HFF-Myc (cell line): ENCODE results near the gene NEK10.

ENCODE experiments used
- DNase-seq: peaks from one replicate; pipeline ENCODE4 v3.0.0-alpha.2; 2011; ENCODE audit warnings: low read depth; ENCODE audit errors: extremely low read depth
- H3K4me3 ChIP-seq: replicated peaks from 2 replicates; pipeline ENCODE4 v1.5.1; 2011; ENCODE audit warnings: low read depth, mild to moderate bottlenecking, control low read depth, low read length
- TF ChIP-seq, protein P1 (sequence below): IDR thresholded peaks from 2 replicates; pipeline ENCODE4 v1.5.1; 2012; ENCODE audit warnings: mild to moderate bottlenecking, low read depth, low read length, control low read depth; ENCODE audit errors: missing control alignments

NEK10 gene

DNA sequence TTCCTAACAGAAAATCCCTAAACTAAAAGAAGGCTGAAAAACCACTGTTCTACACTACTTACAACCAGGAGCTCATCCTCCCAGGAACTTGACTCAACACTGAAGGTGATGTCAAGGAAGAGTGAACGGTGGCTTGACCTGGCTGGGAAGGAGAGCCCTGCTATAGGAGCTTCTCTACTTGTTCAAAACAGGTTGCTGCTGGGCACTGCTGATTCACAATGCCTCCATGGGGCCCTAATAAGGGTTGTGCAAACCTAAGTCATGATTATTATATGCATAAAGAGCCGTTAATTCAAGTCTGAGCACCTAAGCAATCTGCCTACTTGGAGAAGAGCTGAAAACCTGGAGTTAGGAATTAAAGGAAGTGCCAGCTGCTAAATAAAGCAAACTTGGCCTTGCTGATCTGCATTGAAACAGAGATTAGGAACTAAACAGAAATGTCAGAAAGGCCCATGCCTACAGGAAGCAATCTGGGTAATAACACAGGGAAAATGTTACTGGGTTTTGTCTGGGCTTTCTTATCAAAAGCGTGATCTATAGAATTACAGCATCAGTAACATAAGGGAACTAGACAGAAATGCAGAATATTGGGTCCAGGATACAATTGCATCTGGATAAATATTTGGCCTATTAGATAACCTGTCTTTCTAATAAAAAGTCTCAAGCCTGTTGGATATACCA, 243.2 kb downstream of the NEK10 start:
- no peak overlapping the region for H3K4me3 ChIP-seq
- TF ChIP-seq, protein P1, sequence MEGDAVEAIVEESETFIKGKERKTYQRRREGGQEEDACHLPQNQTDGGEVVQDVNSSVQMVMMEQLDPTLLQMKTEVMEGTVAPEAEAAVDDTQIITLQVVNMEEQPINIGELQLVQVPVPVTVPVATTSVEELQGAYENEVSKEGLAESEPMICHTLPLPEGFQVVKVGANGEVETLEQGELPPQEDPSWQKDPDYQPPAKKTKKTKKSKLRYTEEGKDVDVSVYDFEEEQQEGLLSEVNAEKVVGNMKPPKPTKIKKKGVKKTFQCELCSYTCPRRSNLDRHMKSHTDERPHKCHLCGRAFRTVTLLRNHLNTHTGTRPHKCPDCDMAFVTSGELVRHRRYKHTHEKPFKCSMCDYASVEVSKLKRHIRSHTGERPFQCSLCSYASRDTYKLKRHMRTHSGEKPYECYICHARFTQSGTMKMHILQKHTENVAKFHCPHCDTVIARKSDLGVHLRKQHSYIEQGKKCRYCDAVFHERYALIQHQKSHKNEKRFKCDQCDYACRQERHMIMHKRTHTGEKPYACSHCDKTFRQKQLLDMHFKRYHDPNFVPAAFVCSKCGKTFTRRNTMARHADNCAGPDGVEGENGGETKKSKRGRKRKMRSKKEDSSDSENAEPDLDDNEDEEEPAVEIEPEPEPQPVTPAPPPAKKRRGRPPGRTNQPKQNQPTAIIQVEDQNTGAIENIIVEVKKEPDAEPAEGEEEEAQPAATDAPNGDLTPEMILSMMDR, result no peak
- DNase-seq, result no peak

DNA sequence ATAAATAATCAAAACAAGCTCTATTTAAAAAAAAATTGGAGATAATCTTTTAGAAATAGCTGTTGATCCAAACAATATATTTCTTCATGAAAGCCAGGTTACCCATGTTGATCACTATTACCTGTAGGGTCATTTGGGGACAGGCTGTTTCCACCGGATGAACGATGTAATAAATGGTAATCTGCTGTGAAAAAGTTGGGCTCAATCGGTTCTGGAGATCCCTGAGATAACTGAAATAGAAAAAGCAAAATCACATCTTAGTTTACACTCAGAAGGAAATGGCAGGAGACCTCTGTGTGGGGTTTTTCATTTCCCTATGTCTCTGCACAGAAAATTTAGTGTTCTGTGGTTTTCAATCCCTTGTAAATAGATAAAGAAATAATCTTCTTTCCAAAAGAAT, 249.5 kb downstream of the NEK10 start:
- no peak for DNase-seq
- H3K4me3 ChIP-seq, result no peak overlapping the region
- TF ChIP-seq, protein P1, result no peak

- H3K4me3 ChIP-seq, result no peak overlapping the region
- DNase-seq, result no peak
- TF ChIP-seq, protein P1, result no peak
Measured at GRCh38 chr3:27115352-27115751, 253.8 kb downstream of the NEK10 start.

DNA sequence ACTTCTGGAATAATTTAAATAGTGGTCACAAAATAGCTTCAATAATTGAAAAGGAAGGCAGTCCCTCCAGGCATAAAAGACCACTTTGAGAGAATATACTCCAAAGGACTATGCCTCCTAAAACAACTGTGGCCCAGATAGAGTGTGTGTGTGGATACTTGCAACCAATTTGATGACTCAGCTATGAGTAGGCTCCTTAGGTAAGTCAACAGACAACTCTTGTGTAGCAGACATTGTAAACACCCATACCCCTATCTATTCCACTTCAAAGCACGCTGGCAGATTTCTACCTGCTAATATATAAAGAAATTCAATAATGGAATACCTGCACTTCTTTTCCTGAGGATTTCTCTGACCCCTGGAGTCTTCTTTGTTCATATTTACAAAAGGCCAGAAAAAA, 254.5 kb downstream of the NEK10 start:
- DNase-seq, result no peak
- TF ChIP-seq, protein P1, result no peak
- no peak overlapping the region for H3K4me3 ChIP-seq

- DNase-seq, result no peak
Measured at GRCh38 chr3:27114129-27114528, 255.1 kb downstream of the NEK10 start.

DNA sequence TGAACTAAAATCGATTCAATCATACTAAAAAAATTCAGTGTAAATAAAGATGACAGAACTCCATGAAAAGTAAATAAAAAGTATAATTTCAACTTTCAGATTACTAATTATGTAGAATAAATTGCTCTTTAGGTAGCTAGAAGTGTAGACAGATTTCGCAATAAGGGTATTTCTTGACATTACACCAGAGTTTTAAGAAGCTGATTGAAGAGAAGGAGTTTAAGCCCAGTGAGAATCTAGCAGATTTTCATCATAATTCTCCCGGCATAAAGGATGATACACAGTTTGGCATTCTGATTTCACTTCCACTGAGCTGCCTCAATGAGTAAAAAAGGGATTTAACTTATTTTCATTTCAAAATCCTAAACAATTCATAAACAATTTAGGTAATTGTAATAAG, 259.2 kb downstream of the NEK10 start:
- DNase-seq, result no peak
- TF ChIP-seq, protein P1, result no peak
- no peak overlapping the region for H3K4me3 ChIP-seq

More at GRCh38 chr3:27114129-27114528, 255.1 kb downstream of the NEK10 start:
- H3K4me3 ChIP-seq, result no peak overlapping the region
- TF ChIP-seq, protein P1, result no peak

DNA sequence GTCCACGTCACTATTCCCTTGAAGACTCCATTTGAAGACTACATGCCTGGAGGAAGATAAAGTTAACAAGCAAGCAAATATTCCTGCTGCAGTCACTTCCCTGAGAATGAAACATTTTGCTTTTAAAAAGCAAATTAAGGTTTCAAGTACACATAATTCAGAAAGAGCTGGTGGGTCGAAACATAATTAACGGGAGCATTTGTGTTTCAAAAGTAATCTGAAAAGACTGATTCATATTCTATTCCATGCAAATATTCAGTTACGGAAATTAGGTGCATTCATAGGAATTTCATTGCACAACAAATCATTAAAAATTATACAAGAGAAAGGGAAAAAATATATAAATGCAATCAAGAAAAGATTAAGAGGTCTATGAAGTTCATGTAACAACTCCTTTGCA, 260.9 kb downstream of the NEK10 start:
- TF ChIP-seq, protein P1, result no peak
- no peak overlapping the region for H3K4me3 ChIP-seq
- DNase-seq, result no peak
